Loucy (cell line): ENCODE data around the gene RAPH1.

Experiments used
- H2AFZ ChIP-seq: fragments of 200-600 bp; sonication (generic); 2 replicates; pipeline ENCODE4 v1.6.0; 2016; ENCODE audit warnings: antibody characterized with exemption, mild to moderate bottlenecking, low read length, moderate library complexity
- H3F3A ChIP-seq: fragments of 200-600 bp; 2 replicates; pipeline ENCODE4 v1.6.0; 2016; ENCODE audit warnings: antibody characterized with exemption, low read depth, mild to moderate bottlenecking
- H3K27me3 ChIP-seq: fragments of 200-600 bp; sonication (generic); 2 replicates; pipeline ENCODE4 v1.6.1; 2014; ENCODE audit warnings: low read length, mild to moderate bottlenecking; ENCODE audit not compliant: insufficient read depth, poor library complexity, severe bottlenecking
- H3K36me3 ChIP-seq: fragments of 200-600 bp; sonication (generic); 2 replicates; pipeline ENCODE4 v1.6.1; 2016; ENCODE audit warnings: low read length; ENCODE audit not compliant: insufficient read depth
- H3K4me1 ChIP-seq: fragments of 200-600 bp; sonication (generic); 2 replicates; pipeline ENCODE4 v1.5.1; 2014; ENCODE audit warnings: low read length, mild to moderate bottlenecking; ENCODE audit not compliant: insufficient read depth, poor library complexity, severe bottlenecking
- H3K4me2 ChIP-seq: fragments of 200-600 bp; sonication (generic); 2 replicates; pipeline ENCODE4 v1.6.0; 2014; ENCODE audit warnings: antibody characterized with exemption, low read length, low read depth, mild to moderate bottlenecking; ENCODE audit not compliant: poor library complexity, severe bottlenecking
- H3K4me3 ChIP-seq: fragments of 200-600 bp; sonication (generic); 2 replicates; pipeline ENCODE4 v1.5.1; 2014; ENCODE audit warnings: low read length, mild to moderate bottlenecking, mixed read lengths; ENCODE audit not compliant: poor library complexity, severe bottlenecking
- H3K79me2 ChIP-seq: fragments of 200-600 bp; sonication (generic); 2 replicates; pipeline ENCODE4 v1.6.1; 2014; ENCODE audit warnings: low read length; ENCODE audit not compliant: insufficient read depth
- H3K9ac ChIP-seq: fragments of 200-600 bp; sonication (generic); 2 replicates; pipeline ENCODE4 v1.6.0; 2014; ENCODE audit warnings: mild to moderate bottlenecking, low read depth, low read length, moderate library complexity; ENCODE audit not compliant: poor library complexity, severe bottlenecking
- H3K9me2 ChIP-seq: fragments of 200-600 bp; sonication (generic); replicated peaks from 2 replicates; pipeline ENCODE4 v1.6.1; 2016; ENCODE audit warnings: low read depth, low read length, mixed read lengths
- H3K9me3 ChIP-seq: fragments of 200-600 bp; sonication (generic); 2 replicates; pipeline ENCODE4 v1.6.1; 2014; ENCODE audit warnings: mild to moderate bottlenecking, antibody characterized with exemption, low read length, low read depth; ENCODE audit not compliant: insufficient read depth
- H4K20me1 ChIP-seq: fragments of 200-600 bp; sonication (generic); 2 replicates; pipeline ENCODE4 v1.6.0; 2014; ENCODE audit warnings: antibody characterized with exemption, low read length, mild to moderate bottlenecking; ENCODE audit not compliant: insufficient read depth, poor library complexity, severe bottlenecking
- CTCF ChIP-seq: fragments of 200-600 bp; sonication (generic); conservative IDR thresholded peaks from 2 replicates; pipeline ENCODE4 v1.5.1; 2014; ENCODE audit warnings: mild to moderate bottlenecking, antibody characterized with exemption, low read length
- EZH2phosphoT487 ChIP-seq: fragments of 200-600 bp; IDR thresholded peaks from 2 replicates; pipeline ENCODE4 v1.6.1; 2018; ENCODE audit warnings: antibody characterized with exemption, mild to moderate bottlenecking, moderate library complexity, borderline replicate concordance

RAPH1 gene

GRCh38 chr2:203438528-203438927 lies 96.6 kb downstream of the RAPH1 start:
- H4K20me1 ChIP-seq = no peaks in the 10 kb centered on the region

GRCh38 chr2:203437511-203437910 lies 97.6 kb downstream of the RAPH1 start:
- no peaks in the 10 kb centered on the region for H3K4me1 ChIP-seq
- no peaks in the 10 kb centered on the region for H3K36me3 ChIP-seq
- H3K4me2 ChIP-seq = no peak overlapping the region
- no peaks in the 10 kb centered on the region for H3K27me3 ChIP-seq
- no peaks in the 10 kb centered on the region for H3K9me2 ChIP-seq
- no peaks in the 10 kb centered on the region for H3F3A ChIP-seq
- H3K9me3 ChIP-seq = no peaks in the 10 kb centered on the region
- no peak overlapping the region for H3K9ac ChIP-seq
- H2AFZ ChIP-seq = no peak overlapping the region
- H3K4me3 ChIP-seq = no peak overlapping the region
- H3K79me2 ChIP-seq = no peaks in the 10 kb centered on the region
- no peak for TF ChIP-seq CTCF
- no peak for TF ChIP-seq EZH2phosphoT487
- no peaks in the 10 kb centered on the region for H4K20me1 ChIP-seq

More at GRCh38 chr2:203438528-203438927, 96.6 kb downstream of the RAPH1 start:
- H3K9me3 ChIP-seq = no peaks in the 10 kb centered on the region
- H3K4me3 ChIP-seq = no peak overlapping the region
- no peak overlapping the region for H3K4me2 ChIP-seq
- no peaks in the 10 kb centered on the region for H3K36me3 ChIP-seq
- H3K4me1 ChIP-seq = no peaks in the 10 kb centered on the region
- H3K9ac ChIP-seq = no peak overlapping the region
- TF ChIP-seq CTCF (no peak), EZH2phosphoT487 (no peak)
- no peaks in the 10 kb centered on the region for H3K79me2 ChIP-seq
- no peaks in the 10 kb centered on the region for H3F3A ChIP-seq
- H3K27me3 ChIP-seq = no peaks in the 10 kb centered on the region
- no peaks in the 10 kb centered on the region for H3K9me2 ChIP-seq
- H2AFZ ChIP-seq = no peak overlapping the region

- Histone ChIP-seq H3K9ac (no peak overlapping the region), H3K36me3 (no peaks in the 10 kb centered on the region), H3K27me3 (no peaks in the 10 kb centered on the region), H3K79me2 (no peaks in the 10 kb centered on the region), H2AFZ (no peak overlapping the region), H3K4me1 (no peaks in the 10 kb centered on the region), H3K4me2 (no peak overlapping the region), H3K9me3 (no peaks in the 10 kb centered on the region), H3K4me3 (no peak overlapping the region), H3F3A (no peaks in the 10 kb centered on the region), H4K20me1 (no peaks in the 10 kb centered on the region), H3K9me2 (no peaks in the 10 kb centered on the region)
- TF ChIP-seq CTCF (no peak), EZH2phosphoT487 (no peak)
These were observed 98.6 kb downstream of the RAPH1 start for GRCh38 chr2:203436496-203436895.
